SK-N-MC (cell line): ENCODE measurements around the gene SMIM29.

Experiments
- DNase-seq: peaks from one replicate; pipeline ENCODE4 v3.0.0-alpha.2; 2011; ENCODE audit warnings: low read depth, low spot score
- H3K27ac ChIP-seq: fragments of 200-600 bp; sonication (generic); 2 replicates; pipeline ENCODE4 v1.5.1; 2016; ENCODE audit warnings: mixed run types
- H3K36me3 ChIP-seq: fragments of 200-600 bp; sonication (generic); 2 replicates; pipeline ENCODE4 v1.6.1; 2017; ENCODE audit warnings: antibody characterized with exemption, low read length, mixed read lengths; ENCODE audit not compliant: insufficient read depth
- H3K4me3 ChIP-seq: fragments of 200-600 bp; sonication (generic); 2 replicates; pipeline ENCODE4 v1.5.1; 2016
- H3K9ac ChIP-seq: fragments of 200-600 bp; sonication (generic); 2 replicates; pipeline ENCODE4 v1.8.0; 2017; ENCODE audit warnings: mixed run types, mixed read lengths; ENCODE audit not compliant: insufficient read length
- H3K9me3 ChIP-seq: fragments of 200-600 bp; sonication (generic); 2 replicates; pipeline ENCODE4 v1.6.1; 2017; ENCODE audit warnings: low read depth, mild to moderate bottlenecking, antibody characterized with exemption, low read length, moderate library complexity, mixed read lengths
- EZH2 ChIP-seq: fragments of 200-600 bp; sonication (generic); IDR thresholded peaks from one replicate; pipeline ENCODE4 v1.6.1; 2017; ENCODE audit warnings: antibody characterized with exemption
- FOXP2 ChIP-seq: optimal IDR thresholded peaks from 2 replicates; pipeline ENCODE3; 2011; ENCODE audit warnings: mild to moderate bottlenecking, moderate library complexity; ENCODE audit not compliant: insufficient read depth; ENCODE audit errors: extremely low read length, control extremely low read depth
- POLR2AphosphoS5 ChIP-seq: IDR thresholded peaks from 2 replicates; pipeline ENCODE4 v1.6.1; 2012; ENCODE audit warnings: mild to moderate bottlenecking, low read depth, low read length, borderline replicate concordance

Gene SMIM29

GRCh38 chr6:34226066-34226465, 22.7 kb downstream of the SMIM29 start:
- no peak overlapping the region for H3K27ac ChIP-seq
- no peaks in the 10 kb centered on the region for H3K36me3 ChIP-seq
- no peak for TF ChIP-seq POLR2AphosphoS5
- TF ChIP-seq EZH2, result no peak
- no peak for TF ChIP-seq FOXP2
- no peak for DNase-seq
- H3K9me3 ChIP-seq, result no peaks in the 10 kb centered on the region
- no peak overlapping the region for H3K9ac ChIP-seq
- H3K4me3 ChIP-seq, result no peak overlapping the region

DNA sequence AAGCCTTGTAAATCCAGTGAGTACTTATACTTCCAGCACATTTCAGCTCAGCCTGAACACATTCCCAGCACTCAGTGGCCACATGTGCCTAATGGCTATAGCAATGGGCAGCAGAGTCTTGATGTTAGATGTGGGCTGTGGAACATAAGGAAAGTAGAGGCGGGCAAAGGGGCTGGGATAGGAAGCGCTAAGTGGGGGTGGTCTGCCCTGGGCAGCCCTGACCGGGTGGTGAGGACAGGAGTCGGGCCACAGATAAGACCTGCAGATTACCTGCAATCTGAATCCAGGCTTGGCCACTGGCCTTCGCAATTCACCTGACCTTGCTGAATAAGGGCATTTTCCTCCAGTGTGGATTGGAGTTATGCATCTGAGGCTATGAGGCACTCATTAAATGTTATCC, 23.3 kb downstream of the SMIM29 start:
- H3K9ac ChIP-seq, result no peak overlapping the region
- no peaks in the 10 kb centered on the region for H3K9me3 ChIP-seq
- no peak for TF ChIP-seq EZH2
- TF ChIP-seq FOXP2, result no peak
- no peak for TF ChIP-seq POLR2AphosphoS5
- no peak for DNase-seq
- H3K27ac ChIP-seq, result no peak overlapping the region
- H3K4me3 ChIP-seq, result no peak overlapping the region
- no peaks in the 10 kb centered on the region for H3K36me3 ChIP-seq

DNA sequence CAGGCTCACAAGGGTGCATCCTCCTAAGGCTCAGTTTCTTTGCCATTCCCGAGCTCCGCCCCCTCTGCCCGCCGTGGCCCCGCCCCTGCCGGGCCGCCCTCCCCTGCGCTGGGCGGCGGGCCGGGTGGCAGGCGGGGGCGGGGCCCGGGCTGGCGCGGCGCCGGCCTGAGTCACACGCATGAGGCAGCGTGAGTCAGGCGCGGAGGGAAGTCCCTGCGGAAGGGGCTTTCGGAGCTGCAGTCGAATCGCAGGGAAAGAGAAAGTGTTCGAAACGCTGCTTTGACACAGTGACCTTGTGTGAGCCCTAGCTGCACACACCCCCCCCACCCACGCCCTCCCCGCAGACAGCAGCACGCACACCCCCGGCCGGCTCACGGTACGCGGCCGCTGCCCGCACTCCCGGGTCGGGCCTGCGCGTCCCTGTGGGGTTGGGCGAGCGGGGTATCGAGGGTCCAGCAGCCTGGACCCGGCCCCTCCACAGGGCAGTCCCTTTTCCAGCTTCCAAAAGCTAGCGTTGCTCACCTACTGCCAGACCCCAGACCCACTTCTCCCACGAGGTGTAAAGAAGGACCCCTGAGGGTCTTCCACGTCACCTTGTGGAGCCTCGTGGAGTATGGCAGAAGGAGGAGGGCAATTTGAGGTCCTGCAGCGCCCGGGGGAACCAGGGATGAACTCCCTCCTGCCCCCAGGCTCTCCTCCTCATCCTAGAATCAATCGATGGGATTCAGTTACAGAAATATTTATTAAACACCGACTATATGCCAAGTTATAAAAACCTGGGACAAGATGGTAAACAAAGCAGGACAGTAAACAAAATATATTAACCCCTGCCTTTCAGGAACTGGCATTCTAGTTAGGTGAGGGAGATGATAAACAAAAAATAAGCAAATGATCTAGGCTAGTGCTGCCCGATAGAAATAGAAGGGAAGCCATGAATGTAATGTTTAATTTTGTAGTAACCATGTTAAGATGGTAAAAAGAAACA, 24.6 kb downstream of the SMIM29 start:
- Histone ChIP-seq H3K9me3 (no peaks in the 10 kb centered on the region), H3K27ac (peak overlapping the region; percentile 86), H3K9ac (peak overlapping the region; percentile 83), H3K36me3 (no peaks in the 10 kb centered on the region), H3K4me3 (peak overlapping the region; percentile 76)
- DNase-seq, result peak; percentile 45
- TF ChIP-seq EZH2 (no peak), POLR2AphosphoS5 (peak; percentile 86; the same call in 1 of the 2 replicates), FOXP2 (peak; percentile 30)

GRCh38 chr6:34223381-34223955, 25.3 kb downstream of the SMIM29 start:
- Histone ChIP-seq H3K27ac (peak overlapping the region; percentile 51; the same call in 1 of the 2 replicates), H3K36me3 (no peaks in the 10 kb centered on the region), H3K4me3 (peak overlapping the region; percentile 42), H3K9ac (peak overlapping the region; percentile 7), H3K9me3 (no peaks in the 10 kb centered on the region)
- TF ChIP-seq EZH2 (no peak), POLR2AphosphoS5 (no peak; the same call in 1 of the 2 replicates), FOXP2 (no peak)
- DNase-seq, result no peak

DNA sequence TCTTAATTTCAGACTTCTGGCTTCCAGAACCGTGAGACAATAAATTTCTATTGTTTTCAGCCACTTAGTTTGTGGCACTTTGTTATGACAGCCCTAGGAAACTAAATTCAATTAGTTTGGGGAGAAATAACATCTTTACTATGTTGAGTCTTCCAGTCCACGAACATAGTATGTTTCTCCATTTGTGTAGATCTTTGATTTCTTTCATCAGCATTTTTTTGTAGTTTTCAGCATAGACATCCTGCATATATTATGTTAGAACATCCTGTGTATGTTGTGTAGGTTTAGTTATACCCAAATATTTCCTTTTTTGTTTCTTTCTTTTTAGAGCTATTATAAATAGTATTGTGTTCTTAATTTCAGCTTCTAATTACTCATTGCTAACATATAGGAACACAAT, 30.1 kb downstream of the SMIM29 start:
- Histone ChIP-seq H3K27ac (no peak overlapping the region), H3K9ac (no peak overlapping the region), H3K9me3 (no peaks in the 10 kb centered on the region), H3K4me3 (no peak overlapping the region), H3K36me3 (no peaks in the 10 kb centered on the region)
- TF ChIP-seq POLR2AphosphoS5, result no peak
- TF ChIP-seq FOXP2, result no peak
- no peak for TF ChIP-seq EZH2
- no peak for DNase-seq

DNA sequence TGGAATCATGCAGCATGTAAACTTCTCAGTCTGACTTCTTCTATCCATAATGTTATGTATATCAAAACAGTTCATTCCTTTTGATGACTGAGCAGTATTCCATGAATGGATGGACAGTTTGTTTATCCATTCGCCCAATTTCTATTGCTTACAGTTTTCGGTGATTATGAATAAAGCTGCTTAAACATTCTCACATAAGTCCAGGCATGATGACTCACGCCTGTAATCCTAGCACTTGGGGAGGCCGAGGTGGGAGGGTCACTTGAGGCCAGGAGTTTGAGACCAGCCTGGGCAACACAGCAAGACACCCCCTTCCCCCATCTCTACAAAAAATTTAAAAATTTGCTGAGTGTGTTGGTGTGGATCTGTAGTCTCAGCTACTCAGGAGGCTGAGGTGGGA, 35.0 kb downstream of the SMIM29 start:
- H3K9ac ChIP-seq, result no peak overlapping the region
- no peaks in the 10 kb centered on the region for H3K9me3 ChIP-seq
- H3K27ac ChIP-seq, result no peak overlapping the region
- TF ChIP-seq EZH2, result no peak
- TF ChIP-seq POLR2AphosphoS5, result no peak
- TF ChIP-seq FOXP2, result no peak
- H3K36me3 ChIP-seq, result no peaks in the 10 kb centered on the region
- no peak for DNase-seq
- H3K4me3 ChIP-seq, result no peak overlapping the region

GRCh38 chr6:34207695-34208443, 40.9 kb downstream of the SMIM29 start:
- no peak for DNase-seq
- Histone ChIP-seq H3K4me3 (no peak overlapping the region), H3K9me3 (no peaks in the 10 kb centered on the region), H3K27ac (no peak overlapping the region), H3K9ac (no peak overlapping the region), H3K36me3 (no peaks in the 10 kb centered on the region)
- TF ChIP-seq FOXP2, result no peak

- H3K9ac ChIP-seq, result no peak overlapping the region
- H3K27ac ChIP-seq, result no peak overlapping the region
- no peaks in the 10 kb centered on the region for H3K36me3 ChIP-seq
- TF ChIP-seq POLR2AphosphoS5 (no peak), EZH2 (no peak), FOXP2 (no peak)
- H3K9me3 ChIP-seq, result no peaks in the 10 kb centered on the region
- no peak for DNase-seq
- H3K4me3 ChIP-seq, result no peak overlapping the region
Observed at GRCh38 chr6:34206726-34207125, 42.1 kb downstream of the SMIM29 start.
